SK-N-SH (cell line): ENCODE measurements around the gene EVI2B. TPM values are rescaled to one million over a fixed set of nuclear protein-coding genes. Genes with fewer than 3 reads are reported as not detected.
"Not testable (repeated sequence)": the region's sequence is repeated elsewhere in the genome, so short reads cannot be mapped to it uniquely, and the experiment has no call there.

Experiments
- CTCF ChIA-PET: fragments of 300-600, 350-600 bp; formaldehyde crosslinking; extraction: SDS; loops from one replicate; lab custom pipeline; 2021; lab: Yijun Ruan, JAX
- POLR2A ChIA-PET: fragments of 350-600 bp; sonication (Branson Sonifier 250); formaldehyde crosslinking; extraction: SDS; loops from one replicate; lab custom pipeline; 2020; ENCODE audit warnings: antibody characterized with exemption, inconsistent platforms; lab: Yijun Ruan, JAX
- DNase-seq: peaks from one replicate; pipeline ENCODE4 v3.0.0; 2012
- H2AFZ ChIP-seq: fragments of 200-600 bp; sonication (generic); 2 replicates; pipeline ENCODE4 v1.8.1; 2016; ENCODE audit warnings: antibody characterized with exemption, mild to moderate bottlenecking, low read depth
- H3F3A ChIP-seq: fragments of 200-600 bp; sonication (generic); replicated peaks from 2 replicates; pipeline ENCODE3; 2016; ENCODE audit warnings: antibody characterized with exemption, mild to moderate bottlenecking; ENCODE audit not compliant: insufficient read depth
- H3K27ac ChIP-seq, 2 experiments: fragments of 200-500 bp in 1 of 2; fragments of 200-600 bp in 1 of 2; sonication (Bioruptor generic) in 1 of 2; sonication (generic), shearing (Covaris generic) in 1 of 2; 2 replicates each; pipeline versions ENCODE4 v1.5.1 to v1.6.1; 2014 to 2016; ENCODE audit warnings: low read depth in 2 of 2, inconsistent platforms in 1 of 2, low read length in 1 of 2, mild to moderate bottlenecking in 1 of 2, mixed read lengths in 1 of 2
- H3K27me3 ChIP-seq: fragments of 200-600 bp; sonication (generic), shearing (Covaris generic); 2 replicates; pipeline ENCODE4 v1.6.1; 2016; ENCODE audit warnings: mixed run types; ENCODE audit not compliant: insufficient read depth
- H3K36me3 ChIP-seq, 2 experiments: fragments of 200-500 bp in 1 of 2; fragments of 200-600 bp in 1 of 2; sonication (Bioruptor generic) in 1 of 2; sonication (generic) in 1 of 2; replicated peaks in 1 of 2; 2 replicates each; pipeline versions ENCODE3 to v1.5.1; 2014 to 2016; ENCODE audit warnings: low read length in 1 of 2, mild to moderate bottlenecking in 1 of 2; ENCODE audit not compliant: insufficient read depth in 2 of 2, control insufficient read depth in 1 of 2
- H3K4me1 ChIP-seq, 2 experiments: fragments of 200-500 bp in 1 of 2; fragments of 200-600 bp in 1 of 2; sonication (Bioruptor generic) in 1 of 2; sonication (generic), shearing (Covaris generic) in 1 of 2; 2 replicates each; pipeline versions ENCODE4 v1.5.1 to v1.6.1; 2014 to 2016; ENCODE audit warnings: low read depth in 1 of 2, low read length in 1 of 2, mixed run types in 1 of 2; ENCODE audit not compliant: insufficient read depth in 2 of 2, control insufficient read depth in 1 of 2
- H3K4me2 ChIP-seq: fragments of 200-600 bp; sonication (generic), shearing (Covaris generic); 2 replicates; pipeline ENCODE4 v1.6.1; 2017; ENCODE audit warnings: mixed run types
- H3K4me3 ChIP-seq, 2 experiments: fragments of 200-500 bp in 1 of 2; fragments of 200-600 bp in 1 of 2; sonication (Bioruptor generic) in 1 of 2; sonication (generic), shearing (Covaris generic) in 1 of 2; 2 replicates each; pipeline versions ENCODE4 v1.5.1 to v1.8.1; 2014 to 2016; ENCODE audit warnings: low read depth in 2 of 2, inconsistent platforms in 1 of 2, low read length in 1 of 2, mild to moderate bottlenecking in 1 of 2, mixed read lengths in 1 of 2, moderate library complexity in 1 of 2
- H3K79me2 ChIP-seq: fragments of 200-600 bp; sonication (generic); 2 replicates; pipeline ENCODE4 v1.8.1; 2017; ENCODE audit warnings: mild to moderate bottlenecking; ENCODE audit not compliant: insufficient read depth
- H3K9ac ChIP-seq: fragments of 200-600 bp; sonication (generic); 2 replicates; pipeline ENCODE4 v1.6.1; 2017; ENCODE audit warnings: mixed run types
- H3K9me2 ChIP-seq: fragments of 200-600 bp; sonication (generic); 2 replicates; pipeline ENCODE4 v1.6.1; 2017; ENCODE audit warnings: mixed run types
- H3K9me3 ChIP-seq: fragments of 200-600 bp; sonication (generic); 2 replicates; pipeline ENCODE4 v1.6.1; 2017; ENCODE audit warnings: mixed run types, mild to moderate bottlenecking, moderate library complexity
- H4K20me1 ChIP-seq: fragments of 200-600 bp; sonication (generic); 2 replicates; pipeline ENCODE4 v1.6.1; 2017; ENCODE audit warnings: mild to moderate bottlenecking, mixed run types; ENCODE audit not compliant: insufficient read depth
- CHD2 ChIP-seq: fragments of 150-350 bp; IDR thresholded peaks from 2 replicates; pipeline ENCODE4 v1.6.1; 2018; ENCODE audit warnings: low read length; ENCODE audit not compliant: partially characterized antibody
- CTCF ChIP-seq: fragments of 200-600 bp; sonication (generic); IDR thresholded peaks from 2 replicates; pipeline ENCODE4 v1.6.1; 2017; ENCODE audit warnings: antibody characterized with exemption, mild to moderate bottlenecking, moderate library complexity
- ELF1 ChIP-seq: IDR thresholded peaks from 2 replicates; pipeline ENCODE4 v1.4.0; 2012
- EP300 ChIP-seq, 2 experiments: IDR thresholded peaks; 2 replicates each; pipeline versions ENCODE4 v1.4.0 to v1.6.1; 2012; ENCODE audit warnings: borderline replicate concordance in 1 of 2, low read depth in 1 of 2, low read length in 1 of 2
- FOSL2 ChIP-seq: IDR thresholded peaks from 2 replicates; pipeline ENCODE4 v1.4.0; 2012; ENCODE audit warnings: low read depth, mild to moderate bottlenecking, moderate library complexity, borderline replicate concordance
- FOXM1 ChIP-seq: IDR thresholded peaks from 2 replicates; pipeline ENCODE4 v1.4.0; 2012; ENCODE audit warnings: low read depth, mild to moderate bottlenecking
- GABPA ChIP-seq: IDR thresholded peaks from 2 replicates; pipeline ENCODE4 v1.4.0; 2012; ENCODE audit warnings: low read depth, mild to moderate bottlenecking
- JUND ChIP-seq: IDR thresholded peaks from 2 replicates; pipeline ENCODE4 v1.4.0; 2012
- MEF2A ChIP-seq: IDR thresholded peaks from 2 replicates; pipeline ENCODE4 v1.4.0; 2012; ENCODE audit warnings: low read depth, borderline replicate concordance
- NFIC ChIP-seq: IDR thresholded peaks from 2 replicates; pipeline ENCODE4 v1.4.0; 2012; ENCODE audit warnings: borderline replicate concordance
- NRF1 ChIP-seq: IDR thresholded peaks from 2 replicates; pipeline ENCODE4 v1.6.1; 2012; ENCODE audit warnings: low read depth, mild to moderate bottlenecking, low read length
- PBX3 ChIP-seq: IDR thresholded peaks from 2 replicates; pipeline ENCODE4; 2012
- RCOR1 ChIP-seq: fragments of 150-350 bp; IDR thresholded peaks from 2 replicates; pipeline ENCODE4 v1.6.1; 2017; ENCODE audit warnings: antibody characterized with exemption, low read length
- SMC3 ChIP-seq: IDR thresholded peaks from 2 replicates; pipeline ENCODE4 v1.6.1; 2012; ENCODE audit warnings: low read depth, low read length, improper control_type of control experiment
- TCF12 ChIP-seq: IDR thresholded peaks from 2 replicates; pipeline ENCODE4 v1.4.0; 2012
- YY1 ChIP-seq: IDR thresholded peaks from 2 replicates; pipeline ENCODE4 v1.4.0; 2012; ENCODE audit warnings: low read depth, mild to moderate bottlenecking
- WGBS: methylation state at CpG from one replicate; pipeline ENCODE4 v1.1.6; 2017; ENCODE audit warnings: low lambda C conversion rate; 5-methylcytosine and 5-hydroxymethylcytosine counted together
- polyA plus RNA-seq, 3 experiments: library from polyadenylated mRNA; depleted of rRNA; stranded (reverse); fragments of >200 nt; gene quantifications; 2 replicates each; pipeline ENCODE4 v1.2.3, GENCODE V29; 2012
- TF ChIP-seq, protein P1 (sequence below): IDR thresholded peaks from 2 replicates; pipeline ENCODE4 v1.4.0; 2012; ENCODE audit warnings: low read depth, borderline replicate concordance
- TF ChIP-seq, protein P2 (sequence below): IDR thresholded peaks from 2 replicates; pipeline ENCODE4 v1.4.0; 2012; ENCODE audit warnings: low read depth, borderline replicate concordance

Gene EVI2B
- polyA plus RNA-seq, 1 of the 3 experiments (the other 2 are of a cell fraction), result 0.64 TPM

GRCh38 chr17:31349454-31349853 is 35.6 kb upstream of the EVI2B start (continued):
- no peak for TF ChIP-seq NRF1
- TF ChIP-seq FOXM1, result no peak
- peak; percentile 81 for TF ChIP-seq MEF2A
- TF ChIP-seq TCF12, result peak; percentile 58
- TF ChIP-seq CHD2, result no peak
- TF ChIP-seq, protein P1, sequence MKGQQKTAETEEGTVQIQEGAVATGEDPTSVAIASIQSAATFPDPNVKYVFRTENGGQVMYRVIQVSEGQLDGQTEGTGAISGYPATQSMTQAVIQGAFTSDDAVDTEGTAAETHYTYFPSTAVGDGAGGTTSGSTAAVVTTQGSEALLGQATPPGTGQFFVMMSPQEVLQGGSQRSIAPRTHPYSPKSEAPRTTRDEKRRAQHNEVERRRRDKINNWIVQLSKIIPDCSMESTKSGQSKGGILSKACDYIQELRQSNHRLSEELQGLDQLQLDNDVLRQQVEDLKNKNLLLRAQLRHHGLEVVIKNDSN, result no peak
- TF ChIP-seq SMC3, result no peak
- peak; percentile 50; the same call in 1 of the 2 replicates for TF ChIP-seq PBX3

DNA sequence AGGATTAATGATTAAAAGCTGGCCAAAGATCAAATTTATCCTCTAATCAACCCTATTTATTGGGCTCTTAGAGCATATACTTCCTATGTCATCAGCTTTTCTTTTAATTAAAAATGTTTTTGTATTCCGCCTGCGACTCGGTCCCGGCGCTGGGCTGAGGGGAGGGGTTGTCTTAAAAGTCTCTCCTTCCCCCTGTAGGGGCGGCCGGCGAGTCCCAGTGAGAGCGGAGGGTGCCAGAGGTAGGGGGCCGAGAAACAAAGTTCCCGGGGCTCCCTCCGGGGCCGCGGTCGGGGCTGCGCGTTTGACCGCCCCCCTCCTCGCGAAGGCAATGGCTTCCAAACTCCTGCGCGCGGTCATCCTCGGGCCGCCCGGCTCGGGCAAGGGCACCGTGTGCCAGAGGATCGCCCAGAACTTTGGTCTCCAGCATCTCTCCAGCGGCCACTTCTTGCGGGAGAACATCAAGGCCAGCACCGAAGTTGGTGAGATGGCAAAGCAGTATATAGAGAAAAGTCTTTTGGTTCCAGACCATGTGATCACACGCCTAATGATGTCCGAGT is 31.4 kb upstream of the EVI2B start:
- H3K4me3 ChIP-seq, POLR2A ChIA-PET, DNase-seq: not testable (repeated sequence)

DNA sequence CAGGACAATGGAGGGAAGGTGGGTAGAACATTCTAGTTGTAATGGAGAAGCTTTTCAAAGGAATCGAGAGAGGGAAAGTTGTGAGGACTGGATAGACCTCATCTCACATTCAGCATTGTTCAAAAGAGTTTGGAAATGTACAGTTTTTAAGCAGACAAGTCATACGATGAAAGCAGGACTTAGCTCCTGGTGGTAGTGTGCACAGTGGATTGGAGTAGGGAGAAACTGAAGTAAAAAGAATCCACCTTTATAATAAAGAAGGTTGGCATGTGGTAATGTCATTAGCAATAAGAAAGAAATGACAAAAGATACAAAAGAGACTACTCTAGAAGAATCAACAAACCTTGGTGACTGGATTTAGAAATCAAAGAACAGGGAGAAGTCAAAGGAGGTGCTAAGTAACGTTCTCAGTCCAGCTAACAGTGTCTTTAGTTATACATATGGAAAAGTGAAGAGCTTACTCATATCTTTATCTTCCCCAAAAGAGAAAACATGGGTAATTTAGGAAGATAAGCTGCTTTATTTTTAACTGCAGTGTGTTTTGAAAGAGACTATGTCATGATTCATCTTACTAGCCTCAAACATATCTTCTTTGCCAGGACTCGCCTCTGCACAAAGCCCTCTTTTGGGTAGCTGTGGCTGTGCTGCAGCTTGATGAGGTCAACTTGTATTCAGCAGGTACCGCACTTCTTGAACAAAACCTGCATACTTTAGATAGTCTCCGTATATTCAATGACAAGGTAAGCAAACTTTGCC is 26.2 kb upstream of the EVI2B start:
- Histone ChIP-seq H3K9me3 (no peaks in the 10 kb centered on the region), H3K4me1 (peaks cover 0 to 6% of the 10 kb centered on the region in 2 experiments; a peak in 2 of 4 replicates), H3K79me2 (no peaks in the 10 kb centered on the region; the same call in 1 of the 2 replicates), H4K20me1 (no peaks in the 10 kb centered on the region), H3F3A (peaks cover 34% of the 10 kb centered on the region), H3K9me2 (no peaks in the 10 kb centered on the region), H3K9ac (no peak overlapping the region), H3K36me3 (peaks cover 44 to 68% of the 10 kb centered on the region in 2 experiments), H3K27ac (peak overlapping the region; percentile 44 to 66; a peak in 3 of 4 replicates), H3K4me3 (no peak overlapping the region), H3K4me2 (peak overlapping the region; percentile 20), H2AFZ (no peak overlapping the region), H3K27me3 (no peaks in the 10 kb centered on the region)
- POLR2A ChIA-PET, result no interaction called here
- CTCF ChIA-PET, result interaction anchor here (0.6 to 1.5 kb wide), 4 partner anchors 12 to 984 kb away, joined by 3 to 5 read pairs (median 3); no protein-coding TSS in a partner anchor
- whole genome bisulfite sequencing, result 72% methylated on average over 6 of the region's 6 CpGs
- DNase-seq, result no peak
- no peak for TF ChIP-seq NRF1
- TF ChIP-seq PBX3, result peak; percentile 56
- TF ChIP-seq, protein P2, sequence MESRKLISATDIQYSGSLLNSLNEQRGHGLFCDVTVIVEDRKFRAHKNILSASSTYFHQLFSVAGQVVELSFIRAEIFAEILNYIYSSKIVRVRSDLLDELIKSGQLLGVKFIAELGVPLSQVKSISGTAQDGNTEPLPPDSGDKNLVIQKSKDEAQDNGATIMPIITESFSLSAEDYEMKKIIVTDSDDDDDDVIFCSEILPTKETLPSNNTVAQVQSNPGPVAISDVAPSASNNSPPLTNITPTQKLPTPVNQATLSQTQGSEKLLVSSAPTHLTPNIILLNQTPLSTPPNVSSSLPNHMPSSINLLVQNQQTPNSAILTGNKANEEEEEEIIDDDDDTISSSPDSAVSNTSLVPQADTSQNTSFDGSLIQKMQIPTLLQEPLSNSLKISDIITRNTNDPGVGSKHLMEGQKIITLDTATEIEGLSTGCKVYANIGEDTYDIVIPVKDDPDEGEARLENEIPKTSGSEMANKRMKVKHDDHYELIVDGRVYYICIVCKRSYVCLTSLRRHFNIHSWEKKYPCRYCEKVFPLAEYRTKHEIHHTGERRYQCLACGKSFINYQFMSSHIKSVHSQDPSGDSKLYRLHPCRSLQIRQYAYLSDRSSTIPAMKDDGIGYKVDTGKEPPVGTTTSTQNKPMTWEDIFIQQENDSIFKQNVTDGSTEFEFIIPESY, result no peak
- TF ChIP-seq YY1, result no peak
- no peak for TF ChIP-seq GABPA
- peak in 1 of 2 experiments; percentile 68; a peak in 1 of 4 replicates for TF ChIP-seq EP300 (IDR thresholded peaks at IDR 0.05; ENCODE audit: borderline replicate concordance in 1 of 2, low read depth in 1 of 2, low read length in 1 of 2)
- no peak for TF ChIP-seq ELF1
- TF ChIP-seq JUND, result peak; percentile 62
- TF ChIP-seq FOSL2, result peak; percentile 82
- peak; percentile 89; the same call in 1 of the 2 replicates for TF ChIP-seq MEF2A
- TF ChIP-seq RCOR1, result no peak
- no peak for TF ChIP-seq CTCF
- TF ChIP-seq NFIC, result peak; percentile 27; the same call in 1 of the 2 replicates

More for the DNA sequence above, 31.4 kb upstream of the EVI2B start:
- H2AFZ ChIP-seq, H3K9me3 ChIP-seq, H3K79me2 ChIP-seq, H3K4me1 ChIP-seq, H3K27me3 ChIP-seq, CTCF ChIA-PET, H3K27ac ChIP-seq, H4K20me1 ChIP-seq, H3F3A ChIP-seq, H3K9me2 ChIP-seq, H3K4me2 ChIP-seq, H3K9ac ChIP-seq: not testable (repeated sequence)
- peaks cover 30 to 45% of the 10 kb centered on the region in 2 experiments for H3K36me3 ChIP-seq
- 95% methylated on average over 14 of the region's 34 CpGs for WGBS
